ENCODE results near the gene POLR2F. TPM values are rescaled to one million over a fixed set of nuclear protein-coding genes. Genes with fewer than 3 reads are reported as not detected.

The POLR2F gene
- total RNA-seq, 1 donor from 2014 or later, result 75.5 TPM

DNA sequence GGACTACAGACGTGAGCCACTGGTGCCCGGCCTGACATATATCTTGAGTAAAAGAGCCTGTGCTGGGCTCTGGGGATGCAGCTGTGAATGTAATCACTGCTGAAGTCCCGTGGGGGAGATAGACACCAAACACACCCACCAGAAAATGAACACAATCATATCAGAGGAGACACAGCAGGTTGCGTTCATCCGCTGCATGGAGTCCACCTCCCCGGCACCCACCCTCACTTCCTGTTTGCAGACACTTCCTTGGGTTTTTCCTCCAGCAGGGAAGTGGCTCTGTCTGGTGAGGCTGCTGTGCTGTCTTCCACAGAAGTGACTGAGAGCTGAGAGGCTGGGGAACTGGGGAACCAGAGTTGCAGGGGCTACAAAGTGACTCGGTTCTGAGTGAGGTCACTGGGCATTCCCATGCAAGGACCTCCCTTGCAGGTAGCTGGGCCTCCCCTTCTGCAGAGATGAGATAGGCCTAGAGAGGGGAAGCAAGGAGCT, 40.2 kb upstream of the POLR2F start:
- Mint-ChIP-seq H3K27me3 (ENCODE audit: insufficient read depth, low read depth) (peaks cover 3% of the 10 kb centered on the region), H3K4me1 (peaks cover 28% of the 10 kb centered on the region), H3K36me3 (peaks cover 5% of the 10 kb centered on the region), H3K9me3 (no peaks in the 10 kb centered on the region), H3K4me3 (no peak overlapping the region), H3K27ac (no peak overlapping the region)
- DNase-seq (ENCODE audit: low spot score), result no peak
- peaks cover 18% of the 10 kb centered on the region for H3K4me1 ChIP-seq
- H3K4me2 ChIP-seq, result no peak overlapping the region
- TF ChIP-seq CTCF (IDR thresholded peaks at IDR 0.05), result no peak
- no peak for TF ChIP-seq EZH2 (IDR thresholded peaks at IDR 0.05)
- no peak for TF ChIP-seq EZH2phosphoT487 (IDR thresholded peaks at IDR 0.05)
- H3K27me3 ChIP-seq, result no peaks in the 10 kb centered on the region
- H2AFZ ChIP-seq (replicated peaks), result no peak overlapping the region
- no peak overlapping the region for H3K9ac ChIP-seq
- H4K20me1 ChIP-seq (ENCODE audit: low read depth), result peaks cover 23% of the 10 kb centered on the region
- H3F3A ChIP-seq (ENCODE audit: low read depth), result peaks cover 9% of the 10 kb centered on the region
- no peaks in the 10 kb centered on the region for H3K36me3 ChIP-seq
- H3K79me2 ChIP-seq (ENCODE audit: low read depth), result no peaks in the 10 kb centered on the region
- H3K4me3 ChIP-seq, result no peak overlapping the region
- no peak overlapping the region for H3K27ac ChIP-seq
- H3K9me3 ChIP-seq (ENCODE audit: low read depth), result no peaks in the 10 kb centered on the region

DNA sequence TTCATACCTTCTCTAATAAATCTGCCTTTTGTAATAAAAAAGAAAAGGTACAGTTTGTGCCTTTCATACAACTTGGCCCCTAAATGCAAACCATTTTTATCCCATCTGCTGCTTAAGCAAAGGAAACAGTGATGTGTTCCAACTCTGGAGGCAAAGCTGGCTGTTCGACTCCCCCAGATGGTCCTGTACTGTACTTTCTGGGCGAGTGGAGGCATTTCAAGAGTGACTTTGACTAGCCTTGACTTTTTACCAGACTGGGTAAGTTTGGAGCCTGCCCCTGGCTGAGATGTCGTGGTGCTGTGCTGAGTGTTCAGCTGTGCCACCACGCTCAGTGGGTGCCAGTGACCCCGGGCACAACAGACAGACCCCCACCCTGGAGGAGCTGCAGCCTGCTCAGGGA, 37.2 kb upstream of the POLR2F start:
- Histone ChIP-seq H3K4me1 (peaks cover 4% of the 10 kb centered on the region), H3F3A (ENCODE audit: low read depth) (peaks cover 1% of the 10 kb centered on the region), H3K36me3 (no peaks in the 10 kb centered on the region), H2AFZ (replicated peaks) (no peak overlapping the region), H3K79me2 (ENCODE audit: low read depth) (no peaks in the 10 kb centered on the region), H3K27me3 (no peaks in the 10 kb centered on the region), H3K4me3 (no peak overlapping the region), H3K9ac (no peak overlapping the region), H3K9me3 (ENCODE audit: low read depth) (no peaks in the 10 kb centered on the region), H3K27ac (no peak overlapping the region), H3K4me2 (no peak overlapping the region), H4K20me1 (ENCODE audit: low read depth) (peaks cover 9% of the 10 kb centered on the region)
- no peak overlapping the region for H3K27ac Mint-ChIP-seq
- no peak overlapping the region for H3K4me3 Mint-ChIP-seq
- TF ChIP-seq EZH2 (IDR thresholded peaks at IDR 0.05) (no peak), CTCF (IDR thresholded peaks at IDR 0.05) (no peak), EZH2phosphoT487 (IDR thresholded peaks at IDR 0.05) (no peak)
- peaks cover 5% of the 10 kb centered on the region for H3K4me1 Mint-ChIP-seq
- H3K27me3 Mint-ChIP-seq (ENCODE audit: insufficient read depth, low read depth), result peaks cover 3% of the 10 kb centered on the region
- H3K36me3 Mint-ChIP-seq, result peaks cover 1% of the 10 kb centered on the region
- no peak for DNase-seq (ENCODE audit: low spot score)
- no peaks in the 10 kb centered on the region for H3K9me3 Mint-ChIP-seq

GRCh38 chr22:37917874-37918548, 35.5 kb upstream of the POLR2F start:
- TF ChIP-seq EZH2 (IDR thresholded peaks at IDR 0.05), result no peak
- TF ChIP-seq EZH2phosphoT487 (IDR thresholded peaks at IDR 0.05), result no peak
- no peak for TF ChIP-seq CTCF (IDR thresholded peaks at IDR 0.05)
- peaks cover 1% of the 10 kb centered on the region for H3K36me3 Mint-ChIP-seq

More at GRCh38 chr22:37917874-37918548, 35.5 kb upstream of the POLR2F start:
- no peaks in the 10 kb centered on the region for H3K9me3 ChIP-seq (ENCODE audit: low read depth)
- no peaks in the 10 kb centered on the region for H4K20me1 ChIP-seq (ENCODE audit: low read depth)
- no peak overlapping the region for H3K27ac ChIP-seq
- H3K4me3 Mint-ChIP-seq, result no peak overlapping the region
- H3K4me1 ChIP-seq, result no peaks in the 10 kb centered on the region
- no peak overlapping the region for H3K4me2 ChIP-seq
- no peaks in the 10 kb centered on the region for H3K79me2 ChIP-seq (ENCODE audit: low read depth)
- no peaks in the 10 kb centered on the region for H3K9me3 Mint-ChIP-seq
- H3K36me3 ChIP-seq, result no peaks in the 10 kb centered on the region
- no peaks in the 10 kb centered on the region for H3F3A ChIP-seq (ENCODE audit: low read depth)
- no peak overlapping the region for H3K27ac Mint-ChIP-seq
- peaks cover 3% of the 10 kb centered on the region for H3K27me3 Mint-ChIP-seq (ENCODE audit: insufficient read depth, low read depth)
- no peak overlapping the region for H2AFZ ChIP-seq (replicated peaks)
- no peak overlapping the region for H3K9ac ChIP-seq
- DNase-seq (ENCODE audit: low spot score), result no peak
- H3K4me1 Mint-ChIP-seq, result no peaks in the 10 kb centered on the region
- H3K27me3 ChIP-seq, result no peaks in the 10 kb centered on the region
- H3K4me3 ChIP-seq, result no peak overlapping the region

Data from neural progenitor cell (in vitro differentiated cells).